ENCODE data around the gene ALDH3A1. TPM values are rescaled to one million over a fixed set of nuclear protein-coding genes. Genes with fewer than 3 reads are reported as not detected.

ALDH3A1 gene
- total and polyA plus RNA-seq, 10 donors = 0.36 to 16.1 (median 0.77) TPM; not detected in 1

DNA sequence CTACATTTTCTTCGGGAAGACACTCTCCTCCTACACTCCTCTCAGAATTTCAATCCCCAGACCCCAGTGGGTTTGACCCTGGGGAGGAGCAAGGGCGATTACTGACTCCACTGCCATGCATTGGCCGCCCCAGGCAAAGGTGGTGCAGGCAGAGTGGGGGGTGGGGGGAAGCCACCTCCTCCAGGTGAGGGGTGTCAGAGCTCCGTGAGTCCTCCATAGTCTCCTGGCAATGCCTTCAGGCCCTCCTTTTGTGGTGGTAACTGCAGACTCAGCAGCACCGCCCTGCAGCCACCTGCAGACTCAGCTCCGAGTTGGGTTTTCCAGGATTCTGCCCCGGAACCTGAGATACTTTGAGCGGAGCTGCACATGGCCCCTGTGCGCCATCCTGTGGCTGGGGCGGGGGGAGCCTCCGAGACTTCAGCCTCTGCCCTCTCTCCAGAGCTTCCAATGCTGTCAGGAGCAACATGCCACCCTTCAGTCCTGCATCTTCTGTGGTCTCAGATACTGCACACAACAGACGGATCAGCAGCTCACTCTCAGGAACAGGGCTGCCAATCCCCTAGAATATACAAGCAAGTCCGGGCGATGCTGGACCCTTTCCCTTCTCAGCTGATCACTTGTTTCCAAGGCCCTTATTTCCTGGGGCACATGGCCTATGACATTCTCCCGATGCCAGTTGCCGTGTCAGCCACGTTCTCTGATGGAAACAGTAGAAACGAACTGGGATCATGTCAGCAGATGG, 29.3 kb downstream of the ALDH3A1 start:
- H3K4me3 ChIP-seq = no peak overlapping the region
- DNase-seq = no peak
- no peaks in the 10 kb centered on the region for H3K9me3 ChIP-seq
- WGBS, 5 donors = 80 to 88% (median 83%) methylated on average over 16 to 18 of the region's 18 CpGs
- peaks cover 0 to 15% (median 7%) of the 10 kb centered on the region in 6 donors for H3K4me1 ChIP-seq
- no peaks in the 10 kb centered on the region for H3K27me3 ChIP-seq (replicated peaks in 1 of 7)
- TF ChIP-seq, protein P1, sequence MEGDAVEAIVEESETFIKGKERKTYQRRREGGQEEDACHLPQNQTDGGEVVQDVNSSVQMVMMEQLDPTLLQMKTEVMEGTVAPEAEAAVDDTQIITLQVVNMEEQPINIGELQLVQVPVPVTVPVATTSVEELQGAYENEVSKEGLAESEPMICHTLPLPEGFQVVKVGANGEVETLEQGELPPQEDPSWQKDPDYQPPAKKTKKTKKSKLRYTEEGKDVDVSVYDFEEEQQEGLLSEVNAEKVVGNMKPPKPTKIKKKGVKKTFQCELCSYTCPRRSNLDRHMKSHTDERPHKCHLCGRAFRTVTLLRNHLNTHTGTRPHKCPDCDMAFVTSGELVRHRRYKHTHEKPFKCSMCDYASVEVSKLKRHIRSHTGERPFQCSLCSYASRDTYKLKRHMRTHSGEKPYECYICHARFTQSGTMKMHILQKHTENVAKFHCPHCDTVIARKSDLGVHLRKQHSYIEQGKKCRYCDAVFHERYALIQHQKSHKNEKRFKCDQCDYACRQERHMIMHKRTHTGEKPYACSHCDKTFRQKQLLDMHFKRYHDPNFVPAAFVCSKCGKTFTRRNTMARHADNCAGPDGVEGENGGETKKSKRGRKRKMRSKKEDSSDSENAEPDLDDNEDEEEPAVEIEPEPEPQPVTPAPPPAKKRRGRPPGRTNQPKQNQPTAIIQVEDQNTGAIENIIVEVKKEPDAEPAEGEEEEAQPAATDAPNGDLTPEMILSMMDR (IDR thresholded peaks at IDR 0.05 in 8 of 11, conservative IDR thresholded peaks at IDR 0.05 in 3 of 11) = no peak
- TF ChIP-seq POLR2AphosphoS5 (IDR thresholded peaks at IDR 0.05) = no peak
- TF ChIP-seq POLR2A (IDR thresholded peaks at IDR 0.05) = no peak
- H3K27ac ChIP-seq = no peak overlapping the region
- intact Hi-C loops (cut with DNase I; ENCODE audit: low total_unique reads) = no loop called here
- H3K36me3 ChIP-seq = no peaks in the 10 kb centered on the region

DNA sequence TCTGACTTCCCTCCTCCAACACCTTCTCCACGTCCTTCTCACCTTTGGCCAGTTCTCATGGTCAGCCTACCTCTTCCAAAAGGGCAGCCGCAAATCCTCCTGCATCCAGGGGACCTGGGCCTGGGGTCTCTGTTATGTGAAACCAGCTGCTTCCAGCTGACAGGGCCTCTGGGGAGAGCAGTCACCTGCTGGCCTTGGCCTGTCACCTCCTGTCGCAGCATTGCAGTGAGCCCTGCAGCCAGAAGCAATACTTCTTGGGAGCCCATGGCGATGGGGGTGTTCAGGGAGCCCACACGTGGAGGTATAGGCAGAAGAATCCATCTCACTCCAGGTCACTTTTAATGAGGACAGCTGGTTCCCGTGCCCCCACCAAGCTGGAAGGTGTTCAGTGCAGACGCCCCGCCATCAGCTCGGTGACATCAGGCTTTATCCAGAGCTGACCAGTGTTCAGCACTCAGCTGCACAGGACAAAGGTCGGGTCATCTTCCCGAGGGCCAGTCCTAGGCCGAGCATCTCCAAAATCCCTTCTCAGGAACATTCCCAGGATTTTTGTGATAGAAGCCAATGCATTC, 30.0 kb downstream of the ALDH3A1 start:
- Histone ChIP-seq H3K27me3 (replicated peaks in 1 of 7) (no peaks in the 10 kb centered on the region), H3K9me3 (no peaks in the 10 kb centered on the region), H3K27ac (no peak overlapping the region), H3K4me3 (no peak overlapping the region), H3K36me3 (no peaks in the 10 kb centered on the region), H3K4me1 (peaks cover 0 to 14% (median 7%) of the 10 kb centered on the region in 6 donors)
- 83 to 88% (median 84%) methylated on average over 10 to 12 of the region's 12 CpGs for WGBS, 5 donors
- TF ChIP-seq POLR2AphosphoS5 (IDR thresholded peaks at IDR 0.05) = no peak
- TF ChIP-seq, protein P1 (IDR thresholded peaks at IDR 0.05 in 8 of 11, conservative IDR thresholded peaks at IDR 0.05 in 3 of 11) = no peak
- TF ChIP-seq POLR2A (IDR thresholded peaks at IDR 0.05) = no peak
- no peak for DNase-seq
- intact Hi-C loops (cut with DNase I; ENCODE audit: low total_unique reads) = no loop called here

DNA sequence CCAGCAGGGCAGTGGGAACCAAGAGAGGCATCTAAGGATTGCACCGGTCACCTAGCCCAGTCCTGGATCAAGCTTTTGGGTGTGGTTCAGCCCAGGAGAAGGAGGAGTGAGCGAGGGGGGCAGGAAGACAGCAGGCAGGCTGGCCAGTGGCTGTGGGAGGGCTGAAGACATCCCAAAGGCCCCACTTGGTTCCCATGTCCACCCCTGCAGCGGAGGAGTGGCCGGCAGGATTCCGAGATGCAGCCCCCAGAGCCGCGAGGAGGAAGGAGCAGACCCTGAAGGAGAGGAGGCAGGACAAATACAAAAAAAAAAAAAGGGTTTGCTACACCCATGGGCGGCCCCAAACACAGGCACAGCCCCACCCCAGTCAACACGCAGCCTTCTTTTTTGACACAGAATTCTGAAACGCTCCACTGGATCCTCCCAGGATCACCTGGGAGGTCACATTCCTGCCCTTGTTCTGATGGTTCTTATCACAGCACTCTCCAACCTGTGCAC, 30.6 kb downstream of the ALDH3A1 start:
- Histone ChIP-seq H3K4me3 (no peak overlapping the region), H3K9me3 (no peaks in the 10 kb centered on the region), H3K27ac (no peak overlapping the region), H3K27me3 (replicated peaks in 1 of 7) (no peaks in the 10 kb centered on the region), H3K36me3 (no peaks in the 10 kb centered on the region), H3K4me1 (peaks cover 0 to 14% (median 7%) of the 10 kb centered on the region in 6 donors)
- DNase-seq = no peak
- TF ChIP-seq POLR2AphosphoS5 (IDR thresholded peaks at IDR 0.05) (no peak), POLR2A (IDR thresholded peaks at IDR 0.05) (no peak)
- TF ChIP-seq, protein P1 (IDR thresholded peaks at IDR 0.05 in 8 of 11, conservative IDR thresholded peaks at IDR 0.05 in 3 of 11) = no peak
- 89 to 92% (median 91%) methylated on average over 9 to 10 of the region's 10 CpGs for WGBS, 5 donors
- intact Hi-C loops (cut with DNase I; ENCODE audit: low total_unique reads) = no loop called here

DNA sequence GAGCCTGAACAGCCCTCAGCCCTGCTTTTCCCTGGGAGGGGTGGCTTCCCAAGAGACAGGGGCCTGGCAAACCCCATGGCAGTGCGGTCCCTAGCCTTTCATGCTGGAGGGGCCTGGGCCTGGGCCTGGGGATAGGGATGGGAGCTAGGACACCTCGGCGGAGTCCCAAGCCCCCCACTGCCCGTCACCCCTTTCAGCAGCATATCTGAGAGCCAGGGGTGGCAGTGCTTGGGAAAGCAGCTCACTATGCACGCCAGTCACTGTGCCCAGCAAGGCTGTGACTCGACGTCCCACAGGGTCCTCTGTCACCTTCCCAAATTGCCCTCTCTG, 31.1 kb downstream of the ALDH3A1 start:
- Histone ChIP-seq H3K4me1 (peaks cover 0 to 14% (median 7%) of the 10 kb centered on the region in 6 donors), H3K4me3 (no peak overlapping the region), H3K36me3 (no peaks in the 10 kb centered on the region), H3K27ac (no peak overlapping the region), H3K27me3 (replicated peaks in 1 of 7) (no peaks in the 10 kb centered on the region), H3K9me3 (no peaks in the 10 kb centered on the region)
- WGBS, 5 donors = 86 to 99% (median 91%) methylated on average over 7 of the region's 7 CpGs
- no peak for TF ChIP-seq POLR2AphosphoS5 (IDR thresholded peaks at IDR 0.05)
- TF ChIP-seq, protein P1 (IDR thresholded peaks at IDR 0.05 in 8 of 11, conservative IDR thresholded peaks at IDR 0.05 in 3 of 11) = no peak
- no peak for TF ChIP-seq POLR2A (IDR thresholded peaks at IDR 0.05)
- intact Hi-C loops (cut with DNase I; ENCODE audit: low total_unique reads) = no loop called here
- no peak for DNase-seq

Measured in spleen (tissue), 11 donors.